H1 (cell line): Measurements from ENCODE around the gene GSTM3. TPM values are rescaled to one million over a fixed set of nuclear protein-coding genes. Genes with fewer than 3 reads are reported as not detected.

ENCODE experiments used
- CTCF ChIA-PET: fragments of 300-600 bp; sonication (Branson Sonifier 250); formaldehyde crosslinking; loops from one replicate; lab custom pipeline; 2021; ENCODE audit not compliant: partially characterized antibody; lab: Charles Lee
- POLR2A ChIA-PET: fragments of 300-600 bp; sonication (Branson Sonifier 250); formaldehyde crosslinking; loops from one replicate; lab custom pipeline; 2021; ENCODE audit warnings: inconsistent platforms; ENCODE audit not compliant: partially characterized antibody; lab: Charles Lee
- DNase-seq, 2 experiments: peaks; one replicate each; pipeline versions ENCODE4 v3.0.0 to v3.0.0-alpha.2; 2010 to 2022; ENCODE audit warnings: low spot score in 2 of 2, low read depth in 1 of 2, mixed read lengths in 1 of 2
- FAIRE-seq: peaks from 2 replicates; lab custom pipeline; 2011; peaks lifted over from hg19 to GRCh38; lab: Jason Lieb, UNC
- H2AFZ ChIP-seq: 2 replicates; pipeline ENCODE4 v1.8.1; 2012; ENCODE audit warnings: low read length, inconsistent platforms
- H2AK5ac ChIP-seq: 2 replicates; pipeline ENCODE4 v1.6.1; 2013; ENCODE audit warnings: low read depth, low read length
- H2BK120ac ChIP-seq: replicated peaks from 2 replicates; pipeline ENCODE3; 2013; ENCODE audit warnings: low read depth, low read length, inconsistent platforms
- H2BK12ac ChIP-seq: 2 replicates; pipeline ENCODE4 v1.6.1; 2013; ENCODE audit warnings: low read depth, low read length
- H2BK15ac ChIP-seq: 2 replicates; pipeline ENCODE4 v1.6.1; 2013; ENCODE audit warnings: low read length
- H2BK20ac ChIP-seq: 2 replicates; pipeline ENCODE4 v1.6.1; 2013; ENCODE audit warnings: low read length
- H2BK5ac ChIP-seq: 2 replicates; pipeline ENCODE4 v1.6.1; 2013; ENCODE audit warnings: low read depth, low read length
- H3K14ac ChIP-seq: 2 replicates; pipeline ENCODE4 v1.6.1; 2013; ENCODE audit warnings: inconsistent platforms; ENCODE audit not compliant: insufficient read length
- H3K18ac ChIP-seq: 2 replicates; pipeline ENCODE4 v1.6.1; 2013; ENCODE audit warnings: low read length; ENCODE audit errors: extremely low read depth
- H3K23ac ChIP-seq: 2 replicates; pipeline ENCODE4 v1.6.1; 2013; ENCODE audit warnings: inconsistent platforms; ENCODE audit not compliant: insufficient read length
- H3K23me2 ChIP-seq: 2 replicates; pipeline ENCODE4 v1.6.1; 2013; ENCODE audit warnings: low read depth, low read length
- H3K27ac ChIP-seq: 2 replicates; pipeline ENCODE4 v1.6.1; 2011; ENCODE audit warnings: low read depth, low read length, inconsistent platforms
- H3K27me3 ChIP-seq, 4 experiments: replicated peaks in 1 of 4; 1 replicate in 1 of 4; 2 replicates in 3 of 4; pipeline versions ENCODE4 v1.6.1 to v1.8.1; 2011 to 2013; ENCODE audit warnings: low read length in 3 of 4, mild to moderate bottlenecking in 3 of 4, inconsistent platforms in 2 of 4, mixed read lengths in 2 of 4, moderate library complexity in 1 of 4; ENCODE audit not compliant: control insufficient read depth in 3 of 4, insufficient read depth in 3 of 4; ENCODE audit errors: extremely low read depth in 1 of 4
- H3K36me3 ChIP-seq, 4 experiments: 2 replicates each; pipeline versions ENCODE4 v1.6.1 to v1.8.1; 2011 to 2013; ENCODE audit warnings: mild to moderate bottlenecking in 4 of 4, low read length in 3 of 4, moderate library complexity in 2 of 4, control low read depth in 1 of 4, inconsistent platforms in 1 of 4; ENCODE audit not compliant: insufficient read depth in 4 of 4, control insufficient read depth in 2 of 4
- H3K4ac ChIP-seq: replicated peaks from 2 replicates; pipeline ENCODE3; 2013; ENCODE audit warnings: low read length, low read depth, mixed read lengths, inconsistent platforms; ENCODE audit not compliant: insufficient read length
- H3K4me1 ChIP-seq, 4 experiments: replicated peaks in 1 of 4; 1 replicate in 1 of 4; 2 replicates in 3 of 4; pipeline versions ENCODE4 v1.6.1 to v1.8.1; 2011 to 2013; ENCODE audit warnings: low read length in 3 of 4, inconsistent platforms in 2 of 4, mixed read lengths in 1 of 4; ENCODE audit not compliant: insufficient read depth in 4 of 4, control insufficient read depth in 3 of 4
- H3K4me2 ChIP-seq, 2 experiments: 2 replicates each; pipeline versions ENCODE4 v1.6.1 to v1.8.1; 2011 to 2013; ENCODE audit warnings: low read depth in 2 of 2, low read length in 2 of 2, control low read depth in 1 of 2, inconsistent platforms in 1 of 2, mild to moderate bottlenecking in 1 of 2; ENCODE audit not compliant: insufficient read depth in 1 of 2
- H3K4me3 ChIP-seq, 4 experiments: fragments of 200-600, 300-600 bp in 1 of 4; sonication (generic), shearing (Covaris generic), sonication (Bioruptor Twin) in 1 of 4; 2 replicates each; pipeline versions ENCODE4 v1.5.1 to v1.8.1; 2011 to 2016; ENCODE audit warnings: low read length in 4 of 4, low read depth in 3 of 4, control low read depth in 2 of 4, inconsistent platforms in 2 of 4, mild to moderate bottlenecking in 2 of 4, mixed read lengths in 1 of 4, moderate library complexity in 1 of 4; ENCODE audit not compliant: insufficient read depth in 2 of 4; ENCODE audit errors: extremely low read depth in 1 of 4
- H3K56ac ChIP-seq: replicated peaks from 2 replicates; pipeline ENCODE3; 2013; ENCODE audit warnings: low read depth, mild to moderate bottlenecking, mixed read lengths, low read length, inconsistent platforms; ENCODE audit not compliant: insufficient read length
- H3K79me1 ChIP-seq: 2 replicates; pipeline ENCODE4 v1.6.1; 2013; ENCODE audit warnings: low read depth, low read length, control low read depth
- H3K79me2 ChIP-seq, 2 experiments: 2 replicates each; pipeline versions ENCODE4 v1.6.1 to v1.8.1; 2012 to 2013; ENCODE audit warnings: low read length in 2 of 2, mild to moderate bottlenecking in 2 of 2, inconsistent platforms in 1 of 2; ENCODE audit not compliant: insufficient read depth in 2 of 2, control insufficient read depth in 1 of 2
- H3K9ac ChIP-seq, 4 experiments: replicated peaks in 1 of 4; 1 replicate in 1 of 4; 2 replicates in 3 of 4; pipeline versions ENCODE4 v1.6.1 to v1.8.1; 2011 to 2013; ENCODE audit warnings: low read depth in 3 of 4, low read length in 3 of 4, control low read depth in 2 of 4, mild to moderate bottlenecking in 2 of 4, moderate library complexity in 2 of 4, inconsistent platforms in 1 of 4; ENCODE audit errors: extremely low read depth in 1 of 4
- H3K9me3 ChIP-seq, 2 experiments: 2 replicates each; pipeline versions ENCODE4 v1.6.1 to v1.8.1; 2012 to 2013; ENCODE audit warnings: mild to moderate bottlenecking in 2 of 2, moderate library complexity in 2 of 2, control low read depth in 1 of 2, inconsistent platforms in 1 of 2, low read depth in 1 of 2, low read length in 1 of 2, mixed read lengths in 1 of 2; ENCODE audit not compliant: insufficient read depth in 2 of 2
- H4K20me1 ChIP-seq, 2 experiments: replicated peaks in 1 of 2; 2 replicates each; pipeline versions ENCODE3 to v1.8.1; 2011 to 2013; ENCODE audit warnings: inconsistent platforms in 2 of 2, low read length in 2 of 2, mild to moderate bottlenecking in 1 of 2; ENCODE audit not compliant: insufficient read depth in 2 of 2, control insufficient read depth in 1 of 2
- H4K5ac ChIP-seq: 2 replicates; pipeline ENCODE4 v1.6.1; 2013; ENCODE audit warnings: low read length, low read depth, mixed read lengths, inconsistent platforms; ENCODE audit not compliant: insufficient read length
- H4K8ac ChIP-seq: 2 replicates; pipeline ENCODE4 v1.8.0; 2013; ENCODE audit warnings: mild to moderate bottlenecking, moderate library complexity, low read length, inconsistent platforms; ENCODE audit not compliant: insufficient read depth; ENCODE audit errors: extremely low read depth
- H4K91ac ChIP-seq: replicated peaks from 2 replicates; pipeline ENCODE3; 2013; ENCODE audit warnings: low read length, mixed read lengths, inconsistent platforms; ENCODE audit not compliant: insufficient read length
- CBX8 ChIP-seq: fragments of 300-800, 300-1000 bp; sonication (generic); IDR thresholded peaks from 2 replicates; pipeline ENCODE4 v1.7.1; 2016; ENCODE audit warnings: low read depth, low read length, borderline replicate concordance
- EZH2 ChIP-seq: fragments of 200-600 bp; sonication (generic); IDR thresholded peaks from 2 replicates; pipeline ENCODE4 v1.7.1; 2012; ENCODE audit warnings: low read depth, mild to moderate bottlenecking, moderate library complexity, low read length, inconsistent platforms; ENCODE audit not compliant: severe bottlenecking
- POLR2A ChIP-seq, 2 experiments: IDR thresholded peaks; 1 replicate in 1 of 2; 2 replicates in 1 of 2; pipeline ENCODE4 v1.6.1; 2011; ENCODE audit warnings: low read depth in 2 of 2, low read length in 2 of 2, mild to moderate bottlenecking in 2 of 2; ENCODE audit errors: control extremely low read depth in 1 of 2
- USF2 ChIP-seq: IDR thresholded peaks from 2 replicates; pipeline ENCODE4 v1.6.1; 2011; ENCODE audit warnings: low read length, improper control_type of control experiment
- WGBS, 2 experiments: shearing (Covaris generic) in 1 of 2; methylation state at CpG; one replicate each; pipeline versions ENCODE4 v1.1.6 to v1.1.7; 2013 to 2015; ENCODE audit warnings: low lambda C conversion rate in 2 of 2, mixed read lengths in 2 of 2, inconsistent platforms in 1 of 2, low coverage in 1 of 2, missing lambda C conversion rate in 1 of 2; ENCODE audit not compliant: insufficient replicate concordance in 2 of 2, insufficient coverage in 1 of 2, insufficient read length in 1 of 2; ENCODE audit errors: extremely low coverage in 1 of 2, missing lambda C conversion rate in 1 of 2; 5-methylcytosine and 5-hydroxymethylcytosine counted together
- polyA plus RNA-seq, 7 experiments: library from polyadenylated mRNA; depleted of rRNA in 3 of 7; stranded (reverse) in 5 of 7; unstranded in 2 of 7; fragments of >200 nt in 5 of 7; fragments of 200-250 nt in 2 of 7; gene quantifications; 1 replicate in 5 of 7; 2 replicates in 1 of 7; 4 replicates in 1 of 7; pipeline versions ENCODE4 v1.2.1 to v1.2.3, GENCODE V29; 2011 to 2013; ENCODE audit warnings: missing spikeins in 2 of 7, mixed read lengths in 2 of 7
- total RNA-seq: library from RNA; stranded (reverse); fragmentation: NEBNext Ultra II Directional; extraction: Animal tissue kit (Norgen Biotek cat#: 25700); gene quantifications from 2 replicates; pipeline ENCODE4 v1.2.1, GENCODE V29; 2021

The GSTM3 gene
- total and polyA plus RNA-seq, 2 of the 8 experiments (the other 6 are each of a cell fraction or from before 2014, with no cell fraction given), result 2.2 to 5.1 TPM

GRCh38 chr1:109776206-109776835 is 35.5 kb upstream of the GSTM3 start:
- Histone ChIP-seq H3K4ac (no peak overlapping the region), H2BK15ac (no peak overlapping the region), H2BK120ac (no peak overlapping the region), H3K14ac (no peak overlapping the region), H2AFZ (0 out of 2 replicates have a peak overlapping the region, but pooled peaks have one; percentile 58), H2BK12ac (no peak overlapping the region; the same call in 1 of the 2 replicates), H4K20me1 (no peaks in the 10 kb centered on the region), H3K4me2 (no peak overlapping the region), H3K23ac (no peak overlapping the region), H3K4me1 (peaks cover 0 to 4% (median 0%) of the 10 kb centered on the region in 4 experiments; a peak in 1 of 7 replicates), H3K23me2 (no peaks in the 10 kb centered on the region), H3K9ac (no peak overlapping the region), H3K56ac (no peak overlapping the region), H3K9me3 (peaks cover 7 to 8% of the 10 kb centered on the region in 2 experiments; a peak in 3 of 4 replicates), H3K79me2 (no peaks in the 10 kb centered on the region), H3K79me1 (no peaks in the 10 kb centered on the region), H4K91ac (no peak overlapping the region), H2BK20ac (no peak overlapping the region), H3K27ac (no peak overlapping the region), H2BK5ac (no peak overlapping the region; the same call in 1 of the 2 replicates), H3K27me3 (no peaks in the 10 kb centered on the region; a peak in 2 of 7 replicates), H3K36me3 (no peaks in the 10 kb centered on the region), H3K18ac (no peak overlapping the region), H4K5ac (no peak overlapping the region), H3K4me3 (no peak overlapping the region), H2AK5ac (no peak overlapping the region), H4K8ac (no peak overlapping the region)
- 87% methylated on average over 6 of the region's 6 CpGs; no CpG with 5 or more reads in 1 of the 2 experiments for WGBS, 2 experiments
- no peak for DNase-seq
- ChIA-PET CTCF (interaction anchor here (0.7 to 27.2 kb wide), 61 partner anchors 12 to 340 kb away, joined by 3 to 700 read pairs (median 5); partner anchors contain the start of genes AHCYL1 and EPS8L3), POLR2A (interaction anchor here (0.7 to 2.3 kb wide), 2 partner anchors 101 to 208 kb away, joined by 3 to 10 read pairs; partner anchors contain the start of gene AHCYL1)
- TF ChIP-seq EZH2, result no peak
- no peak for TF ChIP-seq CBX8
- TF ChIP-seq POLR2A (IDR thresholded peaks at IDR 0.05; ENCODE audit: control extremely low read depth in 1 of 2, low read depth in 2 of 2, low read length in 2 of 2), result no peak
- TF ChIP-seq USF2, result no peak
- no peak for FAIRE-seq
